ENCODE measurements around the gene TM9SF2.

DNA sequence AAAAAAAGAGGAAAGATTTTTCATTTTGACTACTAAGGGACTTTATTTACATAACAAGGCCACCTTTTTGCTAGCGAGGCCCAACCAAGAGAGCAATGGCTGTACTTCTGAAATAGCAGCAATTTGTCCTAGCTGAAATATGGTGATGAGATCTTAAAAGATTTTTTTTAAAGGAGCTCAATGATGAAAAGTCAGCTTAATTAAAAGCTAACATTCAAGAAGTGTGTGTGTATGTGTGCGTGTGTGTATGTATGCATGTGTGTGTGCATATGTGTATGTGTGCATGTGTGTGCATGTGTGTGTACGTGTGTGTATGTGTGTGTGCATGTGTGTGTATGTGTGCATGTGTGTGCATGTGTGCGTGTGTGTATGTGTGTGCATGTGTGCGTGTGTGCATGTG lies 24.6 kb upstream of the TM9SF2 start:
- TF ChIP-seq POLR2A (IDR thresholded peaks at IDR 0.05): no peak
- TF ChIP-seq, protein P1, sequence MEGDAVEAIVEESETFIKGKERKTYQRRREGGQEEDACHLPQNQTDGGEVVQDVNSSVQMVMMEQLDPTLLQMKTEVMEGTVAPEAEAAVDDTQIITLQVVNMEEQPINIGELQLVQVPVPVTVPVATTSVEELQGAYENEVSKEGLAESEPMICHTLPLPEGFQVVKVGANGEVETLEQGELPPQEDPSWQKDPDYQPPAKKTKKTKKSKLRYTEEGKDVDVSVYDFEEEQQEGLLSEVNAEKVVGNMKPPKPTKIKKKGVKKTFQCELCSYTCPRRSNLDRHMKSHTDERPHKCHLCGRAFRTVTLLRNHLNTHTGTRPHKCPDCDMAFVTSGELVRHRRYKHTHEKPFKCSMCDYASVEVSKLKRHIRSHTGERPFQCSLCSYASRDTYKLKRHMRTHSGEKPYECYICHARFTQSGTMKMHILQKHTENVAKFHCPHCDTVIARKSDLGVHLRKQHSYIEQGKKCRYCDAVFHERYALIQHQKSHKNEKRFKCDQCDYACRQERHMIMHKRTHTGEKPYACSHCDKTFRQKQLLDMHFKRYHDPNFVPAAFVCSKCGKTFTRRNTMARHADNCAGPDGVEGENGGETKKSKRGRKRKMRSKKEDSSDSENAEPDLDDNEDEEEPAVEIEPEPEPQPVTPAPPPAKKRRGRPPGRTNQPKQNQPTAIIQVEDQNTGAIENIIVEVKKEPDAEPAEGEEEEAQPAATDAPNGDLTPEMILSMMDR (IDR thresholded peaks at IDR 0.05): no peak

All from heart left ventricle (tissue), 13 donors.